Astrocyte (in vitro differentiated cells and primary cell): ENCODE results near the gene SPTLC3. TPM values are rescaled to one million over a fixed set of nuclear protein-coding genes. Genes with fewer than 3 reads are reported as not detected.

ENCODE experiments used
- DNase-seq: peaks from one replicate; pipeline ENCODE4 v3.0.0-alpha.2; 2010; ENCODE audit warnings: low read depth
- FAIRE-seq: peaks from 2 replicates; lab custom pipeline; 2011; peaks lifted over from hg19 to GRCh38; lab: Jason Lieb, UNC
- H2AFZ ChIP-seq: 2 replicates; pipeline ENCODE4 v1.6.0; 2012; ENCODE audit warnings: low read depth, low read length, inconsistent platforms
- H3K27ac ChIP-seq: 2 replicates; pipeline ENCODE4 v1.5.1; 2011; ENCODE audit warnings: low read depth, low read length, inconsistent platforms
- H3K27me3 ChIP-seq: 2 replicates; pipeline ENCODE4 v1.6.0; 2011; ENCODE audit warnings: low read length, inconsistent platforms; ENCODE audit not compliant: insufficient read depth
- H3K36me3 ChIP-seq: 2 replicates; pipeline ENCODE4 v1.5.1; 2011; ENCODE audit warnings: low read length, inconsistent platforms; ENCODE audit not compliant: insufficient read depth
- H3K4me1 ChIP-seq: 2 replicates; pipeline ENCODE4 v1.5.1; 2011; ENCODE audit warnings: low read length, inconsistent platforms; ENCODE audit not compliant: insufficient read depth
- H3K4me2 ChIP-seq: 2 replicates; pipeline ENCODE4 v1.6.0; 2012; ENCODE audit warnings: low read length, inconsistent platforms
- H3K4me3 ChIP-seq: 2 replicates; pipeline ENCODE4 v1.5.1; 2011; ENCODE audit warnings: low read depth, mild to moderate bottlenecking, low read length, inconsistent platforms; ENCODE audit not compliant: insufficient read depth
- H3K79me2 ChIP-seq: 2 replicates; pipeline ENCODE4 v1.6.0; 2012; ENCODE audit warnings: mild to moderate bottlenecking, low read length, inconsistent platforms; ENCODE audit not compliant: insufficient read depth
- H3K9ac ChIP-seq: 2 replicates; pipeline ENCODE4 v1.6.0; 2012; ENCODE audit warnings: mild to moderate bottlenecking, low read length, inconsistent platforms
- H3K9me3 ChIP-seq: 2 replicates; pipeline ENCODE4 v1.5.1; 2012; ENCODE audit warnings: low read depth, mild to moderate bottlenecking, low read length, inconsistent platforms; ENCODE audit not compliant: insufficient read depth
- H4K20me1 ChIP-seq: 2 replicates; pipeline ENCODE4 v1.6.0; 2012; ENCODE audit warnings: low read length, inconsistent platforms; ENCODE audit not compliant: insufficient read depth
- H3K27ac Mint-ChIP-seq: one replicate; pipeline ENCODE4 v1.8.0; 2021; ENCODE audit warnings: mild to moderate bottlenecking, mixed read lengths; ENCODE audit not compliant: unreplicated experiment
- H3K27me3 Mint-ChIP-seq: one replicate; pipeline ENCODE4 v1.8.0; 2021; ENCODE audit warnings: low read depth, mixed read lengths; ENCODE audit not compliant: unreplicated experiment
- H3K36me3 Mint-ChIP-seq: one replicate; pipeline ENCODE4 v1.8.0; 2021; ENCODE audit warnings: low read depth, mixed read lengths; ENCODE audit not compliant: unreplicated experiment
- H3K4me1 Mint-ChIP-seq: one replicate; pipeline ENCODE4 v1.8.0; 2021; ENCODE audit warnings: low read depth, mixed read lengths; ENCODE audit not compliant: unreplicated experiment
- H3K4me3 Mint-ChIP-seq: one replicate; pipeline ENCODE4 v1.8.0; 2021; ENCODE audit warnings: mild to moderate bottlenecking, moderate library complexity, mixed read lengths; ENCODE audit not compliant: unreplicated experiment
- H3K9me3 Mint-ChIP-seq: one replicate; pipeline ENCODE4 v1.8.0; 2021; ENCODE audit warnings: mild to moderate bottlenecking, mixed read lengths; ENCODE audit not compliant: unreplicated experiment
- EZH2 ChIP-seq: IDR thresholded peaks from 2 replicates; pipeline ENCODE4 v1.6.1; 2012; ENCODE audit warnings: mild to moderate bottlenecking, low read length, inconsistent platforms; ENCODE audit not compliant: insufficient read depth
- total RNA-seq: library from RNA; stranded (reverse); gene quantifications from 2 replicates; pipeline ENCODE4 v1.2.1, GENCODE V29; 2021
- TF ChIP-seq, protein P1 (sequence below): IDR thresholded peaks from 2 replicates; pipeline ENCODE4 v1.5.1; 2011; ENCODE audit warnings: low read depth, mild to moderate bottlenecking, inconsistent platforms, low read length, moderate library complexity; ENCODE audit not compliant: insufficient read depth

Gene SPTLC3
- total RNA-seq, 1 donor from 2014 or later, result 5.7 TPM

DNA sequence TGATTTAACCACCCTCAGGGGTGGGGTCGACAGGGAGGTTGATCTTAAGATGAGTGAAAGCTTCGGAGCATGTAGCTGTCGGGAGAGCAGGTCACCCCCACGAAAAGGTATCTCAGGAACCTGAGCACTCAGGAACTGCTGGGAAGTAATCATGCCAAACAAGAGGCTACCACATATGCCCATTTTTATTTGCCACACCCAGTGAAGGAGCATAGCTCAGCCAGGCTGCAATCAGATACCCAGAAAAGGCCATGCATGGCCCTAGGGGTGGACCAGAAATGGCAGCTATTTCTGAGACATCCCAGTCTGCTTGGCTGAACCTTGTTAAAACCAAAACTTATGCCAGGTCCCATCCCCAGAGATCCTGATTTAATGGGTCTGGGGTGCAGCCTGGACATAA lies 139.6 kb downstream of the SPTLC3 start:
- H3K4me3 ChIP-seq, result no peak overlapping the region
- no peak overlapping the region for H2AFZ ChIP-seq
- Mint-ChIP-seq H3K27me3 (peaks cover 16% of the 10 kb centered on the region), H3K4me3 (no peak overlapping the region), H3K4me1 (peaks cover 8% of the 10 kb centered on the region), H3K9me3 (no peaks in the 10 kb centered on the region), H3K27ac (no peak overlapping the region), H3K36me3 (no peaks in the 10 kb centered on the region)
- no peaks in the 10 kb centered on the region for H3K4me1 ChIP-seq
- H4K20me1 ChIP-seq, result no peaks in the 10 kb centered on the region
- no peak overlapping the region for H3K4me2 ChIP-seq
- no peak overlapping the region for H3K27ac ChIP-seq
- H3K36me3 ChIP-seq, result no peaks in the 10 kb centered on the region
- DNase-seq (no peak), FAIRE-seq (no peak)
- no peaks in the 10 kb centered on the region for H3K27me3 ChIP-seq
- no peak overlapping the region for H3K9ac ChIP-seq
- TF ChIP-seq, protein P1, sequence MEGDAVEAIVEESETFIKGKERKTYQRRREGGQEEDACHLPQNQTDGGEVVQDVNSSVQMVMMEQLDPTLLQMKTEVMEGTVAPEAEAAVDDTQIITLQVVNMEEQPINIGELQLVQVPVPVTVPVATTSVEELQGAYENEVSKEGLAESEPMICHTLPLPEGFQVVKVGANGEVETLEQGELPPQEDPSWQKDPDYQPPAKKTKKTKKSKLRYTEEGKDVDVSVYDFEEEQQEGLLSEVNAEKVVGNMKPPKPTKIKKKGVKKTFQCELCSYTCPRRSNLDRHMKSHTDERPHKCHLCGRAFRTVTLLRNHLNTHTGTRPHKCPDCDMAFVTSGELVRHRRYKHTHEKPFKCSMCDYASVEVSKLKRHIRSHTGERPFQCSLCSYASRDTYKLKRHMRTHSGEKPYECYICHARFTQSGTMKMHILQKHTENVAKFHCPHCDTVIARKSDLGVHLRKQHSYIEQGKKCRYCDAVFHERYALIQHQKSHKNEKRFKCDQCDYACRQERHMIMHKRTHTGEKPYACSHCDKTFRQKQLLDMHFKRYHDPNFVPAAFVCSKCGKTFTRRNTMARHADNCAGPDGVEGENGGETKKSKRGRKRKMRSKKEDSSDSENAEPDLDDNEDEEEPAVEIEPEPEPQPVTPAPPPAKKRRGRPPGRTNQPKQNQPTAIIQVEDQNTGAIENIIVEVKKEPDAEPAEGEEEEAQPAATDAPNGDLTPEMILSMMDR, result no peak
- no peak for TF ChIP-seq EZH2
- H3K9me3 ChIP-seq, result no peaks in the 10 kb centered on the region
- H3K79me2 ChIP-seq, result no peaks in the 10 kb centered on the region

DNA sequence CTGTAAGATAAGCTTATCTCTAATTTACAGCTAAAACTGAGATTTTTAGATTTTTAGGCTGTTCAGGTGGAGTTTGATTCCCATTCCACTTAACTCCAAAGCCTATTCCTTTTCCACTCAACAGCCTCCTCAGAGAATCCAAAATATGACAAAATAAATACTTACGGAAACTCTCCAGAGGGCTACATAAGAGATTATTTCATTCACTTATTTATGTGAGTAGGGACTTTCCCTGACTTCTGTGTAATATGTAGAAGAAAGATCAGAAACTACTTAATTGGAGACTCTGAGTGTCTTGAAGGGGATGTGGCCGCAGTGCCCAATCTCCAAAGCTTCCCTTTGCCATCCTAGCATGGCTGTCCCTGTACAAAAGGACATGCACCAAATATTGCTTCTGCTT lies 140.2 kb downstream of the SPTLC3 start:
- Mint-ChIP-seq H3K9me3 (no peaks in the 10 kb centered on the region), H3K4me1 (peaks cover 8% of the 10 kb centered on the region), H3K27me3 (peaks cover 20% of the 10 kb centered on the region), H3K4me3 (no peak overlapping the region), H3K27ac (no peak overlapping the region), H3K36me3 (no peaks in the 10 kb centered on the region)
- DNase-seq (no peak), FAIRE-seq (no peak)
- no peak for TF ChIP-seq EZH2
- TF ChIP-seq, protein P1, result no peak
- Histone ChIP-seq H3K27me3 (no peaks in the 10 kb centered on the region), H3K4me1 (no peaks in the 10 kb centered on the region), H3K36me3 (no peaks in the 10 kb centered on the region), H3K9me3 (no peaks in the 10 kb centered on the region), H3K4me2 (no peak overlapping the region), H2AFZ (no peak overlapping the region), H3K4me3 (no peak overlapping the region), H3K27ac (no peak overlapping the region), H4K20me1 (no peaks in the 10 kb centered on the region), H3K9ac (no peak overlapping the region), H3K79me2 (no peaks in the 10 kb centered on the region)

DNA sequence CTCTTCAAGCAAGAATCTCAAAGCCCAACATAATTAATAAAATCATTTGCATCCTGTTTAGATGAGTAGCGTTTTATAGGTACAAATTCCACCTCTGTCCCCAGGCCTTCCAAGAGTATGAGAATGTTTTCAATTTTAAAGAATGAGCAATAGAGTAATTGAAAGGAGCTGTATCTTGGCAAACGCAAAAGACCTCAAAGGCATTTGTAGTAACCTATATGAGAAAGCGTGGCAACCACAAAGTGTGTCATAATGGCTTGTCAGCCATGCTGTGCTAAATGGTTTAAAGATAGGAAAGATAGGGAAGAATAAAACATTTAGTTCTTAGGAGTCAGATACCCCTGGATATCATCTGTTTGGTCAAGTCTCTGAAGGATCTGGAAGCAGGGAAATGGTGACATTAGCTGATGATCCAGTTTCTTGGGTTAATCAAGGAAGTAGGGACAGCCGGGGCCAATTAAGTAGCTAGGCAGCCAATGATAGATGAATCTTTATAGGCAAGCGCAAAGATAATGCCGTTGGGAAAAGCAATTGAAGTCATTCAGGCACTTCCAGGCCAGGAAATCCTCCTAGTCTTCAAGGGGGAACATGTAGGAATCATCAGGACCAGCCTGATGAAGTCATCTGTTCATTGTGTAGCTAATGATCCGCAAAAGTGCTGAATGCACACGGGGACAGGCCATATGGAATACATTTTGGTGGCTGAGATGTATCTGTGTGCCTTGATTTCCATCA lies 140.8 kb downstream of the SPTLC3 start:
- no peak for TF ChIP-seq EZH2
- TF ChIP-seq, protein P1, result no peak
- Histone ChIP-seq H4K20me1 (no peaks in the 10 kb centered on the region), H2AFZ (no peak overlapping the region), H3K36me3 (no peaks in the 10 kb centered on the region), H3K4me1 (no peaks in the 10 kb centered on the region), H3K9ac (no peak overlapping the region), H3K9me3 (no peaks in the 10 kb centered on the region), H3K79me2 (no peaks in the 10 kb centered on the region), H3K27me3 (no peaks in the 10 kb centered on the region), H3K4me2 (no peak overlapping the region), H3K27ac (no peak overlapping the region), H3K4me3 (no peak overlapping the region)
- Mint-ChIP-seq H3K27me3 (peaks cover 20% of the 10 kb centered on the region), H3K9me3 (no peaks in the 10 kb centered on the region), H3K4me3 (no peak overlapping the region), H3K4me1 (peaks cover 8% of the 10 kb centered on the region), H3K27ac (no peak overlapping the region), H3K36me3 (no peaks in the 10 kb centered on the region)
- FAIRE-seq, result no peak
- DNase-seq, result no peak
